Measurements from ENCODE around the gene RPL22. TPM values are rescaled to one million over a fixed set of nuclear protein-coding genes. Genes with fewer than 3 reads are reported as not detected.
A peak's percentile ranks its signal among the peaks of the same experiment; 100 is the strongest.

RPL22 gene
- total and polyA plus RNA-seq, 2 of the 8 experiments (the other 6 are each of a cell fraction or from before 2014, with no cell fraction given) = 133 to 521 TPM

- TF ChIP-seq CHD2 (IDR thresholded peaks at IDR 0.05; ENCODE audit: low read length) = no peak
- TF ChIP-seq RBBP5 (IDR thresholded peaks at IDR 0.05; ENCODE audit: borderline replicate concordance, low read depth, low read length) = no peak
- TF ChIP-seq KDM4A (IDR thresholded peaks at IDR 0.05; ENCODE audit: low read depth, low read length, severe bottlenecking) = peak; percentile 14
- no peak for TF ChIP-seq GTF2F1 (IDR thresholded peaks at IDR 0.05; ENCODE audit: borderline replicate concordance, low read depth, low read length)
- TF ChIP-seq EZH2 (IDR thresholded peaks at IDR 0.05; ENCODE audit: low read depth, low read length, severe bottlenecking) = no peak
Measured at GRCh38 chr1:6179564-6180175, 19.7 kb downstream of the RPL22 start (continued).
